Measurements from ENCODE around the gene MMP25. TPM values are rescaled to one million over a fixed set of nuclear protein-coding genes. Genes with fewer than 3 reads are reported as not detected.

The MMP25 gene
- total RNA-seq, 1 experiment from 2014 or later: 49.0 TPM

DNA sequence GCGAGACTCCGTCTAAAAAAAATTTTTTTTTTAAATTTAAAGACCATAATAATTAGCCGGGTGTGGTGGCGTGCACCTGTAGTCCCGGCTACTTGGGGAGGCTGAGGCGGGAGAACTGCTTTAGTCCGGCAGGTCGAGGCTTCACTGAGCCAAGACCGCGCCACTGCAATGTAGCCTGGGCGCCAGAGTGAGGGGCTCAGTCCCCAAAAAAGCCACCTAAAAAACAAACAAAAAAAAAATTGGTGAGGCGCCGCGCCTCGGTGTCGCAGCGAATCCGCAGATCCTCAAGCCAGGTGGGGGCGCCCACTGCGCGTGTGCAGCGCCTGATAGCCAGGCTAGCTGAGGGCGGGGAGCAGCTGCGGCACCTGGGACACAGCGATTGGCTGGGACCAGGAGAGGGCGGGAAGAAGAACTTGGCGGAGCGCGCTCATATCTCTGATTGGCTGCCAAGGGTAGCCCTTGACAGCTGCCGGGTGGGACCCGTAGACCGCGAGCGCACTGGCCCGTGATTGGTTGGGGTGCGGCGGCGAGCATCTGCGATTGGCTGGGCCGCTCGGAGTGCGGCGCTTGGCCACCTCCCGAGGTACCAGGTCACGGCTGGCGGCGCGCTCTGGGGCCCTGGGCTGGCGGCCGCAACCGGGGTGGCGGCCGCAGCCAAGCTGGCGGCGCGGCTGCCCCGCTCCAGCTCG is 42.6 kb upstream of the MMP25 start (continued):
- TF ChIP-seq ETV6 (CRISPR knock-in tag; IDR thresholded peaks at IDR 0.05) (no peak), NR2C2 (CRISPR knock-in tag; IDR thresholded peaks at IDR 0.05) (no peak), ZNF232 (CRISPR knock-in tag; IDR thresholded peaks at IDR 0.05) (no peak), IRF2 (CRISPR knock-in tag; IDR thresholded peaks at IDR 0.05; ENCODE audit: borderline replicate concordance, low read depth) (no peak), RELA (CRISPR knock-in tag; IDR thresholded peaks at IDR 0.05; ENCODE audit: borderline replicate concordance) (no peak), HMGA2 (CRISPR knock-in tag; IDR thresholded peaks at IDR 0.05) (no peak), NFATC4 (CRISPR knock-in tag; IDR thresholded peaks at IDR 0.05) (no peak), SMAD3 (CRISPR knock-in tag; IDR thresholded peaks at IDR 0.05; ENCODE audit: borderline replicate concordance) (no peak), CREM (CRISPR knock-in tag; IDR thresholded peaks at IDR 0.05) (no peak), ZNF671 (CRISPR knock-in tag; IDR thresholded peaks at IDR 0.05) (no peak), MAX (CRISPR knock-in tag; IDR thresholded peaks at IDR 0.05) (peak; percentile 69), GRHL2 (CRISPR knock-in tag; IDR thresholded peaks at IDR 0.05; ENCODE audit: insufficient replicate concordance, severe bottlenecking) (no peak), ZNF396 (CRISPR knock-in tag; IDR thresholded peaks at IDR 0.05; ENCODE audit: borderline replicate concordance) (no peak), OVOL2 (CRISPR knock-in tag; IDR thresholded peaks at IDR 0.05; ENCODE audit: borderline replicate concordance) (no peak), SMAD4 (CRISPR knock-in tag; IDR thresholded peaks at IDR 0.05) (no peak), USF1 (CRISPR knock-in tag; IDR thresholded peaks at IDR 0.05) (peak; percentile 20; the same call in 1 of the 2 replicates), TEAD4 (CRISPR knock-in tag; IDR thresholded peaks at IDR 0.05) (no peak), ZBTB21 (CRISPR knock-in tag; IDR thresholded peaks at IDR 0.05; ENCODE audit: borderline replicate concordance) (no peak), ZSCAN18 (CRISPR knock-in tag; IDR thresholded peaks at IDR 0.05) (no peak), EMX1 (CRISPR knock-in tag; IDR thresholded peaks at IDR 0.05) (no peak), GTF2I (CRISPR knock-in tag; conservative IDR thresholded peaks at IDR 0.05) (peak; percentile 61; the same call in 1 of the 2 replicates), ZNF532 (CRISPR knock-in tag; IDR thresholded peaks at IDR 0.05; ENCODE audit: borderline replicate concordance) (no peak), ZNF512 (CRISPR knock-in tag; IDR thresholded peaks at IDR 0.05; ENCODE audit: borderline replicate concordance) (no peak)
- TF ChIP-seq, protein P1, sequence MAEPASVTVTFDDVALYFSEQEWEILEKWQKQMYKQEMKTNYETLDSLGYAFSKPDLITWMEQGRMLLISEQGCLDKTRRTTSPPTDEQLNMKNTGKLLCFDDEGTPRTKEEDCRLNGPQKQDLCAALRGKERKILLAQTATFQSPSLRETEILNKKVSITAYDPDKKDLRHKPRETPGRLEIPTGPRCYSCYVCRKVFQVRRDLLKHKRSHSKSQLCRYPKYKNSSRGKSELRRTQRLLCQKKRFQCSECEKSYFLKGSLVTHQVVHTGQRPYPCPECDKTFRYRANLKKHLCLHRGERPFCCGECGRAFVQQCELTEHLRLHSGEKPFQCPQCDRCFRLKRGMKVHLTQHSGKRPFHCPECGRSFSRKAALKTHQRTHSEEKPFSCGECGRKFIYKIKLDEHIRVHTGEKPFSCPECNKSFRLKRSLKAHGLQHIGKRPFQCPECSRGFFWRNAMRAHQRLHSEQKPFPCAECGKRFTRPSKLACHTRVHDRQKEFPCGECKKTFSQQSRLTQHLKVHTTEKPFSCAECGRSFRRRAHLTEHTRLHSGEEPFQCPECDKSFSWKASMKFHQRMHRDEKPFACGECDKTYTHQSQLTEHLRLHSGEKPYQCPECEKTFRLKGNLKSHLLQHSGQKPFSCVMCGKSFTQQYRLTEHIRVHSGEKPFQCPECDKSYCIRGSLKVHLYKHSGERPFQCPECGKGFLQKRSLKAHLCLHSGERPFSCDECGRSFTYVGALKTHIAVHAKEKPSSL (CRISPR knock-in tag; conservative IDR thresholded peaks at IDR 0.05): no peak
- TF ChIP-seq, protein P2, sequence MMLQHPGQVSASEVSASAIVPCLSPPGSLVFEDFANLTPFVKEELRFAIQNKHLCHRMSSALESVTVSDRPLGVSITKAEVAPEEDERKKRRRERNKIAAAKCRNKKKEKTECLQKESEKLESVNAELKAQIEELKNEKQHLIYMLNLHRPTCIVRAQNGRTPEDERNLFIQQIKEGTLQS (CRISPR knock-in tag; conservative IDR thresholded peaks at IDR 0.05): no peak
- TF ChIP-seq, protein P3, sequence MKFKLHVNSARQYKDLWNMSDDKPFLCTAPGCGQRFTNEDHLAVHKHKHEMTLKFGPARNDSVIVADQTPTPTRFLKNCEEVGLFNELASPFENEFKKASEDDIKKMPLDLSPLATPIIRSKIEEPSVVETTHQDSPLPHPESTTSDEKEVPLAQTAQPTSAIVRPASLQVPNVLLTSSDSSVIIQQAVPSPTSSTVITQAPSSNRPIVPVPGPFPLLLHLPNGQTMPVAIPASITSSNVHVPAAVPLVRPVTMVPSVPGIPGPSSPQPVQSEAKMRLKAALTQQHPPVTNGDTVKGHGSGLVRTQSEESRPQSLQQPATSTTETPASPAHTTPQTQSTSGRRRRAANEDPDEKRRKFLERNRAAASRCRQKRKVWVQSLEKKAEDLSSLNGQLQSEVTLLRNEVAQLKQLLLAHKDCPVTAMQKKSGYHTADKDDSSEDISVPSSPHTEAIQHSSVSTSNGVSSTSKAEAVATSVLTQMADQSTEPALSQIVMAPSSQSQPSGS (CRISPR knock-in tag; IDR thresholded peaks at IDR 0.05; ENCODE audit: borderline replicate concordance, low read depth): no peak
- TF ChIP-seq, protein P4, sequence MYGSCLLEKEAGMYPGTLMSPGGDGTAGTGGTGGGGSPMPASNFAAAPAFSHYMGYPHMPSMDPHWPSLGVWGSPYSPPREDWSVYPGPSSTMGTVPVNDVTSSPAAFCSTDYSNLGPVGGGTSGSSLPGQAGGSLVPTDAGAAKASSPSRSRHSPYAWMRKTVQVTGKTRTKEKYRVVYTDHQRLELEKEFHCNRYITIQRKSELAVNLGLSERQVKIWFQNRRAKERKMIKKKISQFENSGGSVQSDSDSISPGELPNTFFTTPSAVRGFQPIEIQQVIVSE (CRISPR knock-in tag; IDR thresholded peaks at IDR 0.05; ENCODE audit: borderline replicate concordance): no peak

All from WTC11 (cell line).